K562 (cell line): ENCODE results near the gene SERPINA1. TPM values are rescaled to one million over a fixed set of nuclear protein-coding genes. Genes with fewer than 3 reads are reported as not detected.

Source experiments
- ATAC-seq: fragments of 200-7000 bp; cut with Tn5 transposase; 3 replicates; pipeline ENCODE4 v1.9.1; 2020; ENCODE audit warnings: moderate library complexity
- BruUV-seq: library from RNA; stranded (reverse); fragments of 400-500 nt; replicated peaks from 2 replicates; lab custom pipeline; 2021; lab: Mats Ljungman, UMichigan
- CTCF ChIA-PET: fragments of 300-600 bp; formaldehyde crosslinking; extraction: SDS; loops from one replicate; lab custom pipeline; 2021; ENCODE audit warnings: low intra/inter-chr PET ratio; lab: Yijun Ruan, JAX
- POLR2A ChIA-PET: fragments of 300-600, 350-650 bp; sonication (Branson Sonifier 250); formaldehyde crosslinking; extraction: SDS; loops from one replicate; lab custom pipeline; 2021; ENCODE audit warnings: antibody characterized with exemption, inconsistent platforms; lab: Yijun Ruan, JAX
- DNase-seq, 4 experiments: peaks; one replicate each; pipeline versions ENCODE4 v3.0.0 to v3.0.0-alpha.2; 2011 to 2018; ENCODE audit warnings: low spot score in 3 of 4, mixed read lengths in 3 of 4; ENCODE audit errors: extremely low read depth in 1 of 4
- FAIRE-seq: peaks from 2 replicates; lab custom pipeline; 2011; peaks lifted over from hg19 to GRCh38; lab: Jason Lieb, UNC
- H2AFZ ChIP-seq: 2 replicates; pipeline ENCODE4 v1.6.0; 2011; ENCODE audit warnings: low read depth, low read length, control low read depth, inconsistent platforms
- H3K27ac ChIP-seq: fragments of 200-600 bp; 3 replicates; pipeline ENCODE4 v1.8.0; 2011; ENCODE audit warnings: low read depth, mild to moderate bottlenecking, control low read depth, inconsistent platforms, low read length, moderate library complexity, mixed read lengths; ENCODE audit errors: extremely low read depth
- H3K27me3 ChIP-seq, 2 experiments: fragments of 300-600 bp in 1 of 2; 2 replicates in 1 of 2; 3 replicates in 1 of 2; pipeline versions ENCODE4 v1.6.0 to v1.8.0; 2011; ENCODE audit warnings: inconsistent platforms in 2 of 2, low read length in 2 of 2, mild to moderate bottlenecking in 1 of 2, mixed read lengths in 1 of 2, moderate library complexity in 1 of 2; ENCODE audit not compliant: control insufficient read depth in 2 of 2, insufficient read depth in 2 of 2
- H3K36me3 ChIP-seq: fragments of 300-600 bp; 3 replicates; pipeline ENCODE4 v1.8.0; 2011; ENCODE audit warnings: mild to moderate bottlenecking, low read length, inconsistent platforms; ENCODE audit not compliant: control insufficient read depth, insufficient read depth
- H3K4me1 ChIP-seq, 2 experiments: fragments of 200-600 bp in 1 of 2; replicated peaks in 1 of 2; 2 replicates in 1 of 2; 3 replicates in 1 of 2; pipeline versions ENCODE4 v1.5.1 to v1.8.0; 2011; ENCODE audit warnings: inconsistent platforms in 2 of 2, low read length in 2 of 2, mild to moderate bottlenecking in 1 of 2, mixed read lengths in 1 of 2, moderate library complexity in 1 of 2; ENCODE audit not compliant: control insufficient read depth in 2 of 2, insufficient read depth in 2 of 2
- H3K4me2 ChIP-seq: 2 replicates; pipeline ENCODE4 v1.6.1; 2011; ENCODE audit warnings: low read length, control low read depth, inconsistent platforms, mixed read lengths; ENCODE audit not compliant: insufficient read depth
- H3K4me3 ChIP-seq: fragments of 200-600 bp; sonication (generic), shearing (Covaris generic); 2 replicates; pipeline ENCODE4 v1.5.1; 2016; ENCODE audit warnings: control low read depth, inconsistent platforms
- H3K79me2 ChIP-seq: fragments of 200-600 bp; 3 replicates; pipeline ENCODE4 v1.8.0; 2011; ENCODE audit warnings: low read length, inconsistent platforms; ENCODE audit not compliant: control insufficient read depth, insufficient read depth
- H3K9ac ChIP-seq, 2 experiments: 2 replicates each; pipeline versions ENCODE4 v1.6.0 to v1.6.1; 2011; ENCODE audit warnings: low read depth in 2 of 2, low read length in 2 of 2, control low read depth in 1 of 2, inconsistent platforms in 1 of 2, mild to moderate bottlenecking in 1 of 2, mixed read lengths in 1 of 2; ENCODE audit not compliant: insufficient read depth in 1 of 2
- H3K9me1 ChIP-seq: one replicate; pipeline ENCODE4 v1.6.0; 2011; ENCODE audit warnings: inconsistent platforms, mild to moderate bottlenecking, low read length, moderate library complexity; ENCODE audit not compliant: control insufficient read depth, insufficient read depth
- H3K9me3 ChIP-seq: replicated peaks from 2 replicates; pipeline ENCODE4 v1.5.1; 2011; ENCODE audit warnings: low read depth, low read length, inconsistent platforms; ENCODE audit not compliant: control insufficient read depth, insufficient read depth
- H4K20me1 ChIP-seq: replicated peaks from 2 replicates; pipeline ENCODE4 v1.6.1; 2011; ENCODE audit warnings: low read length, inconsistent platforms, mixed read lengths; ENCODE audit not compliant: control insufficient read depth, insufficient read depth
- IFI16 ChIP-seq: fragments of 250-450 bp; sonication (Bioruptor Pico); IDR thresholded peaks from 2 replicates; pipeline ENCODE4 v2.1.2; 2022; ENCODE audit warnings: mild to moderate bottlenecking, inconsistent platforms
- KAT8 ChIP-seq: fragments of 450-650 bp; IDR thresholded peaks from 2 replicates; pipeline ENCODE4 v1.6.1; 2016; ENCODE audit warnings: low read depth, mild to moderate bottlenecking
- MYNN ChIP-seq, 2 experiments: sonication (generic); formaldehyde crosslinking in 1 of 2; IDR thresholded peaks; 2 replicates each; pipeline versions ENCODE4 v1.5.0 to v1.6.1; 2016 to 2020; ENCODE audit warnings: antibody characterized with exemption in 1 of 2, missing genetic modification reagents in 1 of 2
- SUPT5H ChIP-seq: fragments of 450-650 bp; IDR thresholded peaks from 2 replicates; pipeline ENCODE4 v1.6.1; 2016
- ZBTB7A ChIP-seq: IDR thresholded peaks from 2 replicates; pipeline ENCODE4 v1.6.1; 2011; ENCODE audit warnings: low read depth, mild to moderate bottlenecking, low read length, moderate library complexity, borderline replicate concordance; ENCODE audit not compliant: control insufficient read depth
- ZKSCAN3 ChIP-seq: fragments of 250-450 bp; sonication (Bioruptor Pico); IDR thresholded peaks from 2 replicates; pipeline ENCODE4 v1.4.0; 2020
- ZNF384 ChIP-seq: IDR thresholded peaks from 2 replicates; pipeline ENCODE4 v1.6.1; 2012; ENCODE audit warnings: low read depth, low read length, improper control_type of control experiment
- WGBS: fragments of 100-300 bp; shearing (Covaris generic); methylation state at CpG from one replicate; pipeline ENCODE4 v1.1.6; 2016; ENCODE audit warnings: low coverage, mixed read lengths; ENCODE audit not compliant: insufficient coverage; ENCODE audit errors: missing lambda C conversion rate; 5-methylcytosine and 5-hydroxymethylcytosine counted together
- in situ Hi-C: fragments of 300-500 bp; cut with MboI; formaldehyde crosslinking; loops from 4 replicates; pipeline ENCODE4 v1.15.0; 2018; ENCODE audit warnings: inconsistent platforms, mixed read lengths
- intact Hi-C: fragments of 100-400 bp; cut with micrococcal nuclease; formaldehyde crosslinking; loops from 2 replicates; pipeline ENCODE4 v1.14.2; 2022
- polyA plus RNA-seq, 8 experiments: library from polyadenylated mRNA; depleted of rRNA in 4 of 8; stranded (reverse) in 5 of 8; unstranded in 3 of 8; fragments of >200 nt; fragmentation: Nextera tagmentation in 2 of 8; fragmentation: Illumina TruSeq in 1 of 8; extraction: Ambion mirVana in 2 of 8; extraction: Trizol in 1 of 8; gene quantifications; 2 replicates each; pipeline versions ENCODE4 v1.2.1 to v1.2.3, GENCODE V29; 2011 to 2014; ENCODE audit warnings: inconsistent platforms in 1 of 8, missing spikeins in 1 of 8
- total RNA-seq, 7 experiments: library from RNA; depleted of rRNA in 6 of 7; stranded (reverse); fragments of >200 nt in 6 of 7; fragmentation: Illumina TruSeq in 2 of 7; extraction: Trizol in 2 of 7; gene quantifications; 2 replicates each; pipeline versions ENCODE4 v1.2.1 to v1.2.3, GENCODE V29; 2011 to 2021; ENCODE audit warnings: low replicate concordance in 1 of 7
- TF ChIP-seq, protein P1 (sequence below): fragments of 250-450 bp; sonication (Bioruptor Pico); IDR thresholded peaks from 2 replicates; pipeline ENCODE4 v1.8.0; 2021; ENCODE audit warnings: borderline replicate concordance, mild to moderate bottlenecking, moderate library complexity; ENCODE audit not compliant: poor library complexity, severe bottlenecking
- TF ChIP-seq, protein P2 (sequence below): sonication (generic); formaldehyde crosslinking; IDR thresholded peaks from 2 replicates; pipeline ENCODE4 v1.8.1; 2022; ENCODE audit warnings: missing genetic modification reagents
- TF ChIP-seq, protein P3 (sequence below): sonication (generic); formaldehyde crosslinking; IDR thresholded peaks from 2 replicates; pipeline ENCODE4 v1.8.0; 2022; ENCODE audit warnings: mild to moderate bottlenecking, missing genetic modification reagents
- TF ChIP-seq, protein P4 (sequence below): sonication (generic); IDR thresholded peaks from 2 replicates; pipeline ENCODE4 v1.6.1; 2016
- TF ChIP-seq, protein P5 (sequence below), 2 experiments: IDR thresholded peaks; 2 replicates each; pipeline ENCODE4 v1.6.1; 2011; ENCODE audit warnings: borderline replicate concordance in 1 of 2, control low read depth in 1 of 2, low read depth in 1 of 2, low read length in 1 of 2, mild to moderate bottlenecking in 1 of 2, mixed read lengths in 1 of 2, moderate library complexity in 1 of 2; ENCODE audit not compliant: insufficient read depth in 1 of 2, insufficient read length in 1 of 2, poor library complexity in 1 of 2, severe bottlenecking in 1 of 2; ENCODE audit errors: extremely low read depth in 1 of 2

The SERPINA1 gene
- total and polyA plus RNA-seq, 9 of the 15 experiments (the other 6 are each of a cell fraction or from before 2014, with no cell fraction given) = 4.1 TPM; not detected in 8

DNA sequence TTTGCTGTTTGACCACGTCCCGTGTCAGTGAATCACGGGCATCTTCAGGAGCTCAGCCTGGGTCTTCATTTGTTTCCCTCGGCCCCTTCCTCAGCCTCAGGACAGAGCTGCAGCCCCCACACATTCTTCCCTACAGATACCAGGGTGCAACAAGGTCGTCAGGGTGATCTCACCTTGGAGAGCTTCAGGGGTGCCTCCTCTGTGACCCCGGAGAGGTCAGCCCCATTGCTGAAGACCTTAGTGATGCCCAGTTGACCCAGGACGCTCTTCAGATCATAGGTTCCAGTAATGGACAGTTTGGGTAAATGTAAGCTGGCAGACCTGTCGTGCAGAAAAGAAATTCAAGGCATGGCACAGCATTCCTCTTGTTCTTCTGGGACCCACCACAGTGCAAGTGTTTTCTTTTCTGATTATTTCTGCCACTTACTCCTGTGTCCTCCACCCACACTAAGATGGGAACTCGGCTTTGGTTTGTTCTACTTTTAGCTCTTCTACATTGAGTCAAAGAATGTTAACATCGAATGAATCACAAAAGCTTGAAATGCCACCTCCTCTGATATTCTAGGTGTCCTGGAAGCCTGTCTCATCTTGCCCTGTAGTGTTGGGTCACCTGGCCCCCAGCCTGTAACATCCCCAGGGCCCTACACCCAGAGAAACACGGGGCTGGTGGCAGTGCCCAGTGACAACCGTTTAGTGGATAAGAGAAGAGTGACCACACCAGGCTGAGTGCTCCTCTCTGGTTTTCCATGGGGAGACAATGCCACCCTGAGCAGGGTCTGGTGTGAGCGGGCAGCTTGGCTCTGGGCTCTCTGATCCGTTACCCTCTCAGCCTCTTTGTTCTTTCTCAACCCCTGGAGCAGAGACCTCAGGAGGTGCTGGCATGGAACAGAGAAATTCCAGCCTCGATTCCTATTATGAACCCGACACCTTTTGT is 8.8 kb downstream of the SERPINA1 start (continued):
- TF ChIP-seq, protein P1, sequence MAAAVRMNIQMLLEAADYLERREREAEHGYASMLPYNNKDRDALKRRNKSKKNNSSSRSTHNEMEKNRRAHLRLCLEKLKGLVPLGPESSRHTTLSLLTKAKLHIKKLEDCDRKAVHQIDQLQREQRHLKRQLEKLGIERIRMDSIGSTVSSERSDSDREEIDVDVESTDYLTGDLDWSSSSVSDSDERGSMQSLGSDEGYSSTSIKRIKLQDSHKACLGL (CRISPR knock-in tag) = no peak
- TF ChIP-seq ZKSCAN3 (CRISPR knock-in tag) (no peak), ZBTB7A (no peak)
- TF ChIP-seq, protein P2, sequence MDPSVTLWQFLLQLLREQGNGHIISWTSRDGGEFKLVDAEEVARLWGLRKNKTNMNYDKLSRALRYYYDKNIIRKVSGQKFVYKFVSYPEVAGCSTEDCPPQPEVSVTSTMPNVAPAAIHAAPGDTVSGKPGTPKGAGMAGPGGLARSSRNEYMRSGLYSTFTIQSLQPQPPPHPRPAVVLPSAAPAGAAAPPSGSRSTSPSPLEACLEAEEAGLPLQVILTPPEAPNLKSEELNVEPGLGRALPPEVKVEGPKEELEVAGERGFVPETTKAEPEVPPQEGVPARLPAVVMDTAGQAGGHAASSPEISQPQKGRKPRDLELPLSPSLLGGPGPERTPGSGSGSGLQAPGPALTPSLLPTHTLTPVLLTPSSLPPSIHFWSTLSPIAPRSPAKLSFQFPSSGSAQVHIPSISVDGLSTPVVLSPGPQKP (CRISPR knock-in tag) = no peak

DNA sequence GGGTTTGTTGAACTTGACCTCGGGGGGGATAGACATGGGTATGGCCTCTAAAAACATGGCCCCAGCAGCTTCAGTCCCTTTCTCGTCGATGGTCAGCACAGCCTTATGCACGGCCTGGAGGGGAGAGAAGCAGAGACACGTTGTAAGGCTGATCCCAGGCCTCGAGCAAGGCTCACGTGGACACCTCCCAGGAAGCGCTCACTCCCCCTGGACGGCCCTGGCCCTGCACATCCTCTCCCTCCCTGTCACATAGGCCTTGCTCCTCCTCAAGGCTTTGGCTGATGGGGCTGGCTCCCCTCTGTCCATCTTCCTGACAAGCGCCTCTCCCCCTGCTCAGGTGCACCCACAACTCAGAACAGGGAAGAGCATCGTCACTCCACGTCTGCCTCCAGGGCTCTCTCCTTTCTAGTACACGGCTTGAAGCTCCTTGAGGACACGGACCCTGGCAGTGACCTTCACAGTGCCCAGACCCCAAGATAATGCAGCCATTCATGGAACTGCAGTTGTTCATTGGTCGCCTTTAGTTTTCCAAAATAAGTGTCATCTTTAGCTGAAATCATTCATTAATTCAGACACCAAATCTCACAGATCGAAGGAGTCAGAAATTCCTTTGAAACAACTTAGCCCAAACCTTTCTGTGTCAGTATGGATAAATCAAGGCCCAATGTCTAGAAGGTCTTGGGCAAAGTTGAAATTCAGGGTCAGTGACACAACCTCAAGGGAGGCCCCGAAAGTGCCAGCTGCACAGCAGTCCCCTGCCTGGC is 9.7 kb downstream of the SERPINA1 start:
- no peak overlapping the region for H3K4me3 ChIP-seq
- H3K9ac ChIP-seq = no peak overlapping the region
- no peaks in the 10 kb centered on the region for H3K9me3 ChIP-seq
- DNase-seq (no peak), ATAC-seq (no peak), FAIRE-seq (no peak)
- no peaks in the 10 kb centered on the region for H3K4me1 ChIP-seq
- H3K27ac ChIP-seq = no peak overlapping the region
- CTCF ChIA-PET = no interaction called here
- H2AFZ ChIP-seq = no peak overlapping the region
- TF ChIP-seq MYNN (IDR thresholded peaks at IDR 0.05) (no peak), MYNN (CRISPR knock-in tag; IDR thresholded peaks at IDR 0.05) (no peak), SUPT5H (no peak), KAT8 (no peak), ZNF384 (no peak), IFI16 (CRISPR knock-in tag) (no peak)
- TF ChIP-seq, protein P3, sequence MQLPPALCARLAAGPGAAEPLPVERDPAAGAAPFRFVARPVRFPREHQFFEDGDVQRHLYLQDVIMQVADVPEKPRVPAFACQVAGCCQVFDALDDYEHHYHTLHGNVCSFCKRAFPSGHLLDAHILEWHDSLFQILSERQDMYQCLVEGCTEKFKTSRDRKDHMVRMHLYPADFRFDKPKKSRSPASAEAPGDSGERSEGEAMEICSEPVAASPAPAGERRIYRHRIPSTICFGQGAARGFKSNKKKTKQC (CRISPR knock-in tag) = no peak
- TF ChIP-seq, protein P4, sequence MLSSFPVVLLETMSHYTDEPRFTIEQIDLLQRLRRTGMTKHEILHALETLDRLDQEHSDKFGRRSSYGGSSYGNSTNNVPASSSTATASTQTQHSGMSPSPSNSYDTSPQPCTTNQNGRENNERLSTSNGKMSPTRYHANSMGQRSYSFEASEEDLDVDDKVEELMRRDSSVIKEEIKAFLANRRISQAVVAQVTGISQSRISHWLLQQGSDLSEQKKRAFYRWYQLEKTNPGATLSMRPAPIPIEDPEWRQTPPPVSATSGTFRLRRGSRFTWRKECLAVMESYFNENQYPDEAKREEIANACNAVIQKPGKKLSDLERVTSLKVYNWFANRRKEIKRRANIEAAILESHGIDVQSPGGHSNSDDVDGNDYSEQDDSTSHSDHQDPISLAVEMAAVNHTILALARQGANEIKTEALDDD = no peak
- TF ChIP-seq, protein P5, sequence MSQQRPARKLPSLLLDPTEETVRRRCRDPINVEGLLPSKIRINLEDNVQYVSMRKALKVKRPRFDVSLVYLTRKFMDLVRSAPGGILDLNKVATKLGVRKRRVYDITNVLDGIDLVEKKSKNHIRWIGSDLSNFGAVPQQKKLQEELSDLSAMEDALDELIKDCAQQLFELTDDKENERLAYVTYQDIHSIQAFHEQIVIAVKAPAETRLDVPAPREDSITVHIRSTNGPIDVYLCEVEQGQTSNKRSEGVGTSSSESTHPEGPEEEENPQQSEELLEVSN (IDR thresholded peaks at IDR 0.05; ENCODE audit: borderline replicate concordance in 1 of 2, extremely low read depth in 1 of 2, insufficient read depth in 1 of 2, insufficient read length in 1 of 2, low read depth in 1 of 2, low read length in 1 of 2, poor library complexity in 1 of 2, severe bottlenecking in 1 of 2) = no peak
- WGBS = 0% methylated on average over 15 of the region's 17 CpGs
- H3K4me2 ChIP-seq = no peak overlapping the region
- BruUV-seq = no TSS peak
- H3K79me2 ChIP-seq = no peaks in the 10 kb centered on the region
- POLR2A ChIA-PET = no interaction called here
- H3K27me3 ChIP-seq = peaks cover 2 to 18% of the 10 kb centered on the region in 2 experiments; a peak in 1 of 5 replicates
- no peaks in the 10 kb centered on the region; the same call in 1 of the 2 replicates for H4K20me1 ChIP-seq
- in situ Hi-C loops = no loop called here
- H3K9me1 ChIP-seq = no peaks in the 10 kb centered on the region
- intact Hi-C loops = no loop called here
- H3K36me3 ChIP-seq = no peaks in the 10 kb centered on the region
